ENCODE results near the gene H2BW2. TPM values are rescaled to one million over a fixed set of nuclear protein-coding genes. Genes with fewer than 3 reads are reported as not detected.

Gene H2BW2
- total RNA-seq: not detected in 2 replicates

DNA sequence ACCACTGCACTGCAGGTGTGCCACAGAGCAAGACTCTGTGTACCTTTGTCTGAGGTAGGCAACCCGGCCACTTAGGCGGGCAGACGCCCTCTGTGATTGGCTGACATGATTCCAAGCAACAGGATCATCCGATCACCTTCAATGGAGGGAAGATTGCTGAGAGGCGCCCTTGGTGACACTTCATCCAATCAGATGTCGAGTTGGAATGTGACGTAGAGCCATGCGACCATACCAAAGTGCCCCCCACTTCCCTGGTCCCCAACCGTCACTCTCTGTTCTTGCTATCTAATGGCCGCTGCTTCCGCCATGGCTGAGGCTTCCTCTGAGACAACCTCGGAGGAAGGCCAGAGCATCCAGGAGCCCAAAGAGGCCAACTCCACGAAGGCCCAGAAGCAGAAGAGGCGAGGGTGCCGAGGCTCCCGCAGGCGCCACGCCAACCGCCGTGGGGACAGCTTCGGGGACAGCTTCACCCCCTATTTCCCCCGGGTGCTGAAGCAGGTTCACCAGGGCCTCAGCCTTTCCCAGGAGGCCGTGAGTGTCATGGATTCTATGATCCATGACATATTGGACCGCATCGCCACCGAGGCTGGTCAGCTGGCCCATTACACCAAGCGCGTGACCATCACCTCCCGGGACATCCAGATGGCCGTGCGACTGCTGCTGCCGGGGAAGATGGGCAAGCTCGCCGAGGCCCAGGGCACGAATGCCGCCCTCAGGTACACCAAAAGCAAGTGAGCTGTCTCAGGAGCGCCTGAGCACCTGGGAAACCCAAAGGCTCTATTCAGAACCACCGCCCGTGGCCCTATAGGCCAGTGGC lies at the start of gene H2BW2:
TSS of gene H2BW2 (plus strand) at position 268 of the 817 bp plus-strand sequence. CDS start at position 307, 39 bp downstream.

DNA sequence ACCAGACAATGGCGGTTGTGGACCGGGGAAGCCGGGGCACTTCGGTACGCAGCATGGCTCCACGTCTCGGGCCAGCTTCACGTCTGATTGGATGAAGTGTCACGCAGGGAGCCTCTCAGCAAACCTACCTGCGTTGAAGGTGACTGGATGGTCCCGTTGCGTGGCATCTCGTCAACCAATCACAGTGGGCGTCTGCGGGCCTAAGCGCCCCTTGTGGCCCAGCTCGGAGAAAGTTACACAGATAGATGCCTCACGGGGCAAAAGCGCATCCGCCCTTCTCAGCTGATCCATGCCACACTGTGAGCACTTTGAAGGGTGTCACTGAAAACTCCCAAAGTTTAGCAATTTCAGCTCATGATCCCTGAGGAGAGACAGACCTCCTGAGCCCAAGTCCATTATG lies 26.1 kb upstream of the H2BW2 start, which contains the start of gene H2BW1:
TSS of gene H2BW1 (minus strand) at position 103 of the 400 bp plus-strand sequence. CDS start 132 bp downstream, outside the sequence.

DNA sequence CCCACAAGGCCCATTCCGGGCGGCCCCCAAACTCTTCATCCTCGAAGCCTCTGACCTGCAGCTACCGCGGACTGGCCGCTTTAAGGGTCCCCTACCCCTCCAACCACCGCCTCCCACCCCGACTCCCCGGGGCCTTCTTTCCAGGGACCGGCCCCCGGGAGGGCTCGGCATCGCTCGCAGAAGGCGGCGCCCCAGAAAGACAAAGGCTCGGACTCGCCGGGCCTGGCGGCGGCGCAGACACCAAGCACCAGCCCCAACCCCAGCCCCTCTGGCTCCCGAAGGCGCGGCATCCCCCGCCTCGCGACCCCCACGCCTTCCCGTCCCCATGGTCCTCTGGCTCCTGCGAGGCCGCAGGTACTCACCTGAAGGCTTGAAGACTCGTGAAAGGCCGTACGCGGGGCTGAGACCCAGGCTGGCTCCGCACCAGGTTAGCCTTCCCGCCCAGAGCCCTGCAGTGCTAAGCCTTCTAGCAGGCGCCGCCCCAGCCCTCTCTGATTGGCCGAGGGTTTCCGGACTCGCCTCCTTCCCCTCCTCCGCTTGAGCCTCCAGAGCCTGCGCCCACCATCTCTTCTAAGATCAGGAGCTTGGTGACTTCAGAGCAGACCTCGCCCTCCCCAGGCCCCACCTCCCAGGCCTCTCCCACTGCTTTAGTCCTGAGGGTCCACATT lies 36.2 kb downstream of the H2BW2 start, which contains the start of gene TMSB15C:
TSS of gene TMSB15C (minus strand) at position 459 of the 668 bp plus-strand sequence.

Other genes with a start within 250 kb of the H2BW2 start
- 0.91 and 1.3 TPM in 2 replicates for gene RAB9B, start 207.7 kb upstream of the H2BW2 start, total RNA-seq
- 1.3 and 1.5 TPM in 2 replicates for gene TMSB15B, start 77.3 kb upstream of the H2BW2 start, total RNA-seq
- not detected in 2 replicates for gene H2BW1, start 26.2 kb upstream of the H2BW2 start, total RNA-seq
- 1.3 and 1.7 TPM in 2 replicates for gene TMSB15C, start 36.3 kb downstream of the H2BW2 start, total RNA-seq
- 0.52 and 1.7 TPM in 2 replicates for gene ZCCHC18, start 72.6 kb downstream of the H2BW2 start, total RNA-seq
- 12.6 and 16.4 TPM in 2 replicates for gene SLC25A53, start 117.1 kb downstream of the H2BW2 start, total RNA-seq
- gene FAM199X, start 126.5 kb downstream of the H2BW2 start, total RNA-seq: 19.5 and 22.0 TPM in 2 replicates
- gene ESX1, start 215.0 kb downstream of the H2BW2 start, total RNA-seq: not detected in 2 replicates